Measurements from ENCODE around the gene RPSA. TPM values are rescaled to one million over a fixed set of nuclear protein-coding genes. Genes with fewer than 3 reads are reported as not detected.

The RPSA gene
- total and polyA plus RNA-seq, 2 donors from 2014 or later, result 806 to 1,249 TPM

- no peaks in the 10 kb centered on the region for H3K36me3 ChIP-seq (ENCODE audit: control insufficient read depth in 2 of 3, insufficient read depth in 3 of 3, low read length in 3 of 3)
- no peak overlapping the region for H3K27ac ChIP-seq (ENCODE audit: low read depth in 2 of 2, low read length in 2 of 2)
- intact Hi-C loops (cut with DNase I), result no loop called here
- TF ChIP-seq CTCF (IDR thresholded peaks at IDR 0.05; ENCODE audit: borderline replicate concordance, extremely low read depth, insufficient read depth), result no peak
- no peak overlapping the region for H3K9ac ChIP-seq (ENCODE audit: low read length in 3 of 3)
- no peak overlapping the region for H3K4me3 ChIP-seq (ENCODE audit: low read length in 3 of 3)
- DNase-seq, result peak in 1 of 5 donors; percentile 35
- no peaks in the 10 kb centered on the region for H3K27me3 ChIP-seq (ENCODE audit: control insufficient read depth, insufficient read depth, low read length)
- H3K9me3 ChIP-seq (ENCODE audit: control insufficient read depth in 2 of 3, insufficient read depth in 1 of 3, low read length in 3 of 3), result no peaks in the 10 kb centered on the region
- FAIRE-seq, result no peak
- peaks cover 0 to 4% (median 3%) of the 10 kb centered on the region in 3 donors for H3K4me1 ChIP-seq (ENCODE audit: control insufficient read depth in 2 of 3, insufficient read depth in 2 of 3, low read depth in 1 of 3, low read length in 3 of 3)
Observed at GRCh38 chr3:39428745-39429201, 22.3 kb downstream of the RPSA start.

GRCh38 chr3:39429466-39429865, 22.9 kb downstream of the RPSA start:
- Histone ChIP-seq H3K4me3 (ENCODE audit: low read length in 3 of 3) (no peak overlapping the region), H3K27me3 (ENCODE audit: control insufficient read depth, insufficient read depth, low read length) (no peaks in the 10 kb centered on the region), H3K4me1 (ENCODE audit: control insufficient read depth in 2 of 3, insufficient read depth in 2 of 3, low read depth in 1 of 3, low read length in 3 of 3) (peaks cover 0 to 4% (median 3%) of the 10 kb centered on the region in 3 donors), H3K36me3 (ENCODE audit: control insufficient read depth in 2 of 3, insufficient read depth in 3 of 3, low read length in 3 of 3) (no peaks in the 10 kb centered on the region), H3K9me3 (ENCODE audit: control insufficient read depth in 2 of 3, insufficient read depth in 1 of 3, low read length in 3 of 3) (no peaks in the 10 kb centered on the region), H3K9ac (ENCODE audit: low read length in 3 of 3) (no peak overlapping the region), H3K27ac (ENCODE audit: low read depth in 2 of 2, low read length in 2 of 2) (no peak overlapping the region)
- no peak for FAIRE-seq
- intact Hi-C loops (cut with DNase I), result no loop called here
- no peak for DNase-seq
- no peak for TF ChIP-seq CTCF (IDR thresholded peaks at IDR 0.05; ENCODE audit: borderline replicate concordance, extremely low read depth, insufficient read depth)

DNA sequence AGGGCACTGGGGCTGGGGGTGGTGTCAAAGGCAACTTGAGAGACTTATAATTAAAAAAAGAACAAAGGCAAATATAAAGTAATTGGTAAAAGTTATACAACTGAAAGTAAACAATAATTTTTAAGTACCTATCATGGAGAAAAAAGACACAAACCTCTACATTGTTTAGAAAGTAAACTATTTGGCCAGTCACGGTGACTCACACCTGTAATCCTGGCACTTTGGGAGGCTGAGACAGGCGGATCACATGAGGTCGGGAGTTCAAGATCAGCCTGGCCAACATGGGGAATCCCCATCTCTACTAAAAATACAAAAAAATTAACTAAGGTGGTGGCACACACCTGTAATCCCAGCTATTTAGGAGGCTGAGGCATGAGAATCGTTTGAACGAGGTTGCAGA, 25.8 kb downstream of the RPSA start:
- no peaks in the 10 kb centered on the region for H3K36me3 ChIP-seq (ENCODE audit: control insufficient read depth in 2 of 3, insufficient read depth in 3 of 3, low read length in 3 of 3)
- H3K4me3 ChIP-seq (ENCODE audit: low read length in 3 of 3), result no peak overlapping the region
- no peaks in the 10 kb centered on the region for H3K27me3 ChIP-seq (ENCODE audit: control insufficient read depth, insufficient read depth, low read length)
- FAIRE-seq (no peak), DNase-seq (no peak)
- H3K4me1 ChIP-seq (ENCODE audit: control insufficient read depth in 2 of 3, insufficient read depth in 2 of 3, low read depth in 1 of 3, low read length in 3 of 3), result peaks cover 0 to 4% (median 3%) of the 10 kb centered on the region in 3 donors
- no peak for TF ChIP-seq CTCF (IDR thresholded peaks at IDR 0.05; ENCODE audit: borderline replicate concordance, extremely low read depth, insufficient read depth)
- H3K9me3 ChIP-seq (ENCODE audit: control insufficient read depth in 2 of 3, insufficient read depth in 1 of 3, low read length in 3 of 3), result no peaks in the 10 kb centered on the region
- H3K27ac ChIP-seq (ENCODE audit: low read depth in 2 of 2, low read length in 2 of 2), result no peak overlapping the region
- no peak overlapping the region for H3K9ac ChIP-seq (ENCODE audit: low read length in 3 of 3)
- intact Hi-C loops (cut with DNase I), result no loop called here

DNA sequence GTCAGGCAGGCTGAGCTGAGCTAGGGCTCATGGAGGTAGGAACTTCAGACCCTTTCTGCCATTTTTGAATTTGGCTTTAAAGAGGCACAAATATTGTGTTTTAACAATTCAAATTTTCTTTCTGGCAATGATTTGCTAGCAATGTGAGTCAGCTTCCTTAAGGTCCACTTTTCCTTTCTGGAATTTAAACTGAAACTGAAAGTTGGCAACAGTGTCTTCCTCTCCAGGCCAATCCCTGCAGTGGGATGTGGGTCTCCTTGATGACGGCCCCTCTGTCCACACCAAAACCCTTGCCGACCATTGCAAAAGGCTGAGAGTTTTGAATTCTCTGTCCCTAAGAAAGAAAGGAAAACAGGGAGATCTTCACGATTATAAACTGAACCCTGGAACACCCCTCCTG, 27.1 kb downstream of the RPSA start:
- H3K36me3 ChIP-seq (ENCODE audit: control insufficient read depth in 2 of 3, insufficient read depth in 3 of 3, low read length in 3 of 3), result no peaks in the 10 kb centered on the region
- TF ChIP-seq CTCF (IDR thresholded peaks at IDR 0.05; ENCODE audit: borderline replicate concordance, extremely low read depth, insufficient read depth), result no peak
- intact Hi-C loops (cut with DNase I), result no loop called here
- H3K9ac ChIP-seq (ENCODE audit: low read length in 3 of 3), result no peak overlapping the region
- DNase-seq (no peak), FAIRE-seq (no peak)
- H3K27me3 ChIP-seq (ENCODE audit: control insufficient read depth, insufficient read depth, low read length), result no peaks in the 10 kb centered on the region
- H3K4me3 ChIP-seq (ENCODE audit: low read length in 3 of 3), result peak overlapping the region in 2 of 3 donors; percentile 1 to 10
- H3K9me3 ChIP-seq (ENCODE audit: control insufficient read depth in 2 of 3, insufficient read depth in 1 of 3, low read length in 3 of 3), result no peaks in the 10 kb centered on the region
- H3K27ac ChIP-seq (ENCODE audit: low read depth in 2 of 2, low read length in 2 of 2), result peak overlapping the region; percentile 34 to 59
- H3K4me1 ChIP-seq (ENCODE audit: control insufficient read depth in 2 of 3, insufficient read depth in 2 of 3, low read depth in 1 of 3, low read length in 3 of 3), result peaks cover 0 to 4% (median 3%) of the 10 kb centered on the region in 3 donors

Measured in kidney (tissue), 14 donors.